ENCODE data around the gene STX3. TPM values are rescaled to one million over a fixed set of nuclear protein-coding genes. Genes with fewer than 3 reads are reported as not detected.
"Not testable (repeated sequence)": the region's sequence is repeated elsewhere in the genome, so short reads cannot be mapped to it uniquely, and the experiment has no call there.

STX3 gene
- total RNA-seq, 2 experiments from 2014 or later: 6.4 to 20.2 TPM

DNA sequence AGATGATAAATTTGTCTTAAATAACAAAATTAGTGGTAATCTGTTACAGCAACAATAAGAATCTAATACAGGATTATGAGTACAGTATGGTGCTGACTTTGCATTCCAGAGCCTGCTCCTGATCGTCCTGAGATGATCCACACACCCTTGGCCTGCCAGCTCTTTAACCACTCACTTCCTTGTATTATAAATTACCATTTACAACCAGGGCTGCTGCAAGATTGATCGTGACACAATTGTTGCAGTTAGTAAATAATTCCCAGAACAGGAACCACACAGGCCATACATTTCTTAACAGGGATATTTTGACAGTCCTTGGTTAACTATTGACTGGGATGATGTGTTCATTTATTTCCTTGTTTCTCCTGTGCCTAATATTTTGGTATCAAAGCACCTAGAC lies 94.0 kb downstream of the STX3 start:
- ChIA-PET POLR2A (interaction anchor here (0.6 kb wide), 1 partner anchor 20 kb away, joined by 3 read pairs; no protein-coding TSS in a partner anchor), CTCF (ENCODE audit: unreplicated experiment) (no interaction called here)
- no peaks in the 10 kb centered on the region for H3K36me3 ChIP-seq (ENCODE audit: insufficient read depth, low read length)
- no TSS peak for BruUV-seq (replicated peaks)
- intact Hi-C loops (cut with micrococcal nuclease; ENCODE audit: unreplicated experiment): no loop called here
- H3K9me3 ChIP-seq (ENCODE audit: low read length): no peaks in the 10 kb centered on the region
- no peaks in the 10 kb centered on the region for H3K4me1 ChIP-seq (ENCODE audit: insufficient read depth, low read length, poor library complexity, severe bottlenecking)
- no peaks in the 10 kb centered on the region for H4K20me1 ChIP-seq (ENCODE audit: insufficient read depth, low read length)
- no peak overlapping the region for H2AFZ ChIP-seq (ENCODE audit: low read length)
- H3K79me2 ChIP-seq (ENCODE audit: insufficient read depth, low read depth, low read length): no peaks in the 10 kb centered on the region
- no peak overlapping the region for H3K4me2 ChIP-seq (ENCODE audit: low read length)
- DNase-seq (ENCODE audit: low spot score): no peak
- H3K27ac ChIP-seq (ENCODE audit: low read depth, low read length, poor library complexity, severe bottlenecking): no peak overlapping the region
- TF ChIP-seq, protein P1, sequence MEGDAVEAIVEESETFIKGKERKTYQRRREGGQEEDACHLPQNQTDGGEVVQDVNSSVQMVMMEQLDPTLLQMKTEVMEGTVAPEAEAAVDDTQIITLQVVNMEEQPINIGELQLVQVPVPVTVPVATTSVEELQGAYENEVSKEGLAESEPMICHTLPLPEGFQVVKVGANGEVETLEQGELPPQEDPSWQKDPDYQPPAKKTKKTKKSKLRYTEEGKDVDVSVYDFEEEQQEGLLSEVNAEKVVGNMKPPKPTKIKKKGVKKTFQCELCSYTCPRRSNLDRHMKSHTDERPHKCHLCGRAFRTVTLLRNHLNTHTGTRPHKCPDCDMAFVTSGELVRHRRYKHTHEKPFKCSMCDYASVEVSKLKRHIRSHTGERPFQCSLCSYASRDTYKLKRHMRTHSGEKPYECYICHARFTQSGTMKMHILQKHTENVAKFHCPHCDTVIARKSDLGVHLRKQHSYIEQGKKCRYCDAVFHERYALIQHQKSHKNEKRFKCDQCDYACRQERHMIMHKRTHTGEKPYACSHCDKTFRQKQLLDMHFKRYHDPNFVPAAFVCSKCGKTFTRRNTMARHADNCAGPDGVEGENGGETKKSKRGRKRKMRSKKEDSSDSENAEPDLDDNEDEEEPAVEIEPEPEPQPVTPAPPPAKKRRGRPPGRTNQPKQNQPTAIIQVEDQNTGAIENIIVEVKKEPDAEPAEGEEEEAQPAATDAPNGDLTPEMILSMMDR (conservative IDR thresholded peaks at IDR 0.05; ENCODE audit: low read length): no peak
- TF ChIP-seq EZH2phosphoT487 (IDR thresholded peaks at IDR 0.05; ENCODE audit: borderline replicate concordance, low read depth, low read length): no peak
- no peaks in the 10 kb centered on the region for H3K9me2 ChIP-seq (ENCODE audit: insufficient read depth, low read length)
- H3K4me3 ChIP-seq (ENCODE audit: low read depth, low read length, poor library complexity, severe bottlenecking): no peak overlapping the region

DNA sequence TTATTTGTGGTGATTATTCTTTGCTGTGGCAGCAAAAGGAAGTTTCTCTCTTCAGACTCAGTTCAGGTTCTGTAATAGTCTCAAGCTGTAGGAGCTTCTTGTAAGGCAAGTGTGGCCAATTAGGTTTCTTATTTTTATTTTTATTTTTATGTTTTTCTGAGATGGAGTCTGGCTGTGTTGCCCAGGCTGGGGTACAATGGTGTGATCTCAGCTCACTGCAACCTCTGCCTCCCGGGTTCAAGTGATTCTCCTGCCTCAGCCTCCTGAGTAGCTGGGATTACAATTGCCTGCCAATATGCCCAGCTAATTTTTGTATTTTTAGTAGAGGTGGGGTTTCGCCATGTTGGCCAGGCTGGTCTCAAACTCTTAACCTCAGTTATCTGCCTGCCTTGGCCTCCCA lies 94.4 kb downstream of the STX3 start:
- intact Hi-C loops (cut with micrococcal nuclease; ENCODE audit: unreplicated experiment); CTCF ChIA-PET (ENCODE audit: unreplicated experiment); BruUV-seq (replicated peaks); H4K20me1 ChIP-seq (ENCODE audit: insufficient read depth, low read length); H2AFZ ChIP-seq (ENCODE audit: low read length); H3K79me2 ChIP-seq (ENCODE audit: insufficient read depth, low read depth, low read length); H3K36me3 ChIP-seq (ENCODE audit: insufficient read depth, low read length); DNase-seq (ENCODE audit: low spot score); H3K9me3 ChIP-seq (ENCODE audit: low read length); H3K4me2 ChIP-seq (ENCODE audit: low read length); POLR2A ChIA-PET; H3K9me2 ChIP-seq (ENCODE audit: insufficient read depth, low read length); H3K4me3 ChIP-seq (ENCODE audit: low read depth, low read length, poor library complexity, severe bottlenecking); H3K4me1 ChIP-seq (ENCODE audit: insufficient read depth, low read length, poor library complexity, severe bottlenecking); H3K27ac ChIP-seq (ENCODE audit: low read depth, low read length, poor library complexity, severe bottlenecking): not testable (repeated sequence)

DNA sequence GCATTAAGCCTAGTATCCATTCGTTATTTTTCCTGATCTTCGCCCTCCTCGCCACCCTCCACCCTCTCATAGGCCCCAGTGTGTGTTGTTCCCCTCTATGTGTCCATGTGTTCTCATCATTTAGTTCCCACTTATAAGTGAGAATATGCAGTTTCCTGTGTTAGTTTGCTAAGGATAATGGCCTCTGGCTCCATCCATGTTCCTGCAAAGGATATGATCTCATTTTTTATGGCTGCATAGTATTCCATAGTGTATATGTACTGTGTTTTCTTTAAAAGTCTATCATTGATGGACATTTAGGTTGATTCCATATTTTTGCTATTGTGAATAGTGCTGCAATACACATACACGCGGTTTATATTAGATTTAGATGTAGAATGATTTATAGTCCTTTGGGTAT lies 96.2 kb downstream of the STX3 start:
- H3K4me2 ChIP-seq (ENCODE audit: low read length); POLR2A ChIA-PET; H3K9me3 ChIP-seq (ENCODE audit: low read length); DNase-seq (ENCODE audit: low spot score); H3K27ac ChIP-seq (ENCODE audit: low read depth, low read length, poor library complexity, severe bottlenecking); H4K20me1 ChIP-seq (ENCODE audit: insufficient read depth, low read length); BruUV-seq (replicated peaks); intact Hi-C loops (cut with micrococcal nuclease; ENCODE audit: unreplicated experiment); H3K4me3 ChIP-seq (ENCODE audit: low read depth, low read length, poor library complexity, severe bottlenecking); H3K9me2 ChIP-seq (ENCODE audit: insufficient read depth, low read length); H2AFZ ChIP-seq (ENCODE audit: low read length); H3K79me2 ChIP-seq (ENCODE audit: insufficient read depth, low read depth, low read length); H3K4me1 ChIP-seq (ENCODE audit: insufficient read depth, low read length, poor library complexity, severe bottlenecking); H3K36me3 ChIP-seq (ENCODE audit: insufficient read depth, low read length); CTCF ChIA-PET (ENCODE audit: unreplicated experiment): not testable (repeated sequence)

DNA sequence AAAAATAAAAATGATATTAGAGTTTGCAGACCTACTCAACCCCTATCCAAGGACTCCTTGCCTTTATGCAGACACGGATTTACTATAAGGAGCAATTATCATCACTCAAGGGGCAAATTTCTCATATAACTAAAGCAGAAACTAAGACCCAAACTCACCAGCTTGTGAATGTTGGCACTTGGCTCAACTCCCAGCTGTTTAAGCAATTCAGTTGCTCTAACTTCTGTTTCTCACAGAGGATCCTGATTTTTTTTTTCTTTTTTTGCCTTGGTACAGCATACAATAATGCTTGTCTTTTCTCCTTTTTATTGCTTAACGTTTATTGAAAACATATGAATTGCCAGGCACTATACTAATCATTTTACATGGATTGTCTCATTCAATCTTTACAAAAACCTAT lies 99.7 kb downstream of the STX3 start:
- H3K4me2 ChIP-seq (ENCODE audit: low read length): no peak overlapping the region
- DNase-seq (ENCODE audit: low spot score): no peak
- CTCF ChIA-PET (ENCODE audit: unreplicated experiment): no interaction called here
- BruUV-seq (replicated peaks): no TSS peak
- H3K79me2 ChIP-seq (ENCODE audit: insufficient read depth, low read depth, low read length): no peaks in the 10 kb centered on the region
- POLR2A ChIA-PET: no interaction called here
- H3K4me3 ChIP-seq (ENCODE audit: low read depth, low read length, poor library complexity, severe bottlenecking): no peak overlapping the region
- no peaks in the 10 kb centered on the region for H3K9me2 ChIP-seq (ENCODE audit: insufficient read depth, low read length)
- H4K20me1 ChIP-seq (ENCODE audit: insufficient read depth, low read length): no peaks in the 10 kb centered on the region
- no peak overlapping the region for H3K27ac ChIP-seq (ENCODE audit: low read depth, low read length, poor library complexity, severe bottlenecking)
- no peaks in the 10 kb centered on the region for H3K4me1 ChIP-seq (ENCODE audit: insufficient read depth, low read length, poor library complexity, severe bottlenecking)
- H3K36me3 ChIP-seq (ENCODE audit: insufficient read depth, low read length): no peaks in the 10 kb centered on the region
- no peaks in the 10 kb centered on the region for H3K9me3 ChIP-seq (ENCODE audit: low read length)
- TF ChIP-seq, protein P1 (conservative IDR thresholded peaks at IDR 0.05; ENCODE audit: low read length): no peak
- TF ChIP-seq EZH2phosphoT487 (IDR thresholded peaks at IDR 0.05; ENCODE audit: borderline replicate concordance, low read depth, low read length): no peak
- H2AFZ ChIP-seq (ENCODE audit: low read length): no peak overlapping the region
- intact Hi-C loops (cut with micrococcal nuclease; ENCODE audit: unreplicated experiment): no loop called here

Data from OCI-LY7 (cell line).